GM21360 (cell line): Measurements from ENCODE around the gene PLA2G2A.
"Not testable (repeated sequence)": the region's sequence is repeated elsewhere in the genome, so short reads cannot be mapped to it uniquely, and the experiment has no call there.

ENCODE experiments used
- ATAC-seq: cut with Tn5 transposase; IDR thresholded peaks from one replicate; pipeline ENCODE4 v1.9.1; 2021; ENCODE audit warnings: mild to moderate bottlenecking, moderate library complexity; ENCODE audit not compliant: unreplicated experiment

The PLA2G2A gene

DNA sequence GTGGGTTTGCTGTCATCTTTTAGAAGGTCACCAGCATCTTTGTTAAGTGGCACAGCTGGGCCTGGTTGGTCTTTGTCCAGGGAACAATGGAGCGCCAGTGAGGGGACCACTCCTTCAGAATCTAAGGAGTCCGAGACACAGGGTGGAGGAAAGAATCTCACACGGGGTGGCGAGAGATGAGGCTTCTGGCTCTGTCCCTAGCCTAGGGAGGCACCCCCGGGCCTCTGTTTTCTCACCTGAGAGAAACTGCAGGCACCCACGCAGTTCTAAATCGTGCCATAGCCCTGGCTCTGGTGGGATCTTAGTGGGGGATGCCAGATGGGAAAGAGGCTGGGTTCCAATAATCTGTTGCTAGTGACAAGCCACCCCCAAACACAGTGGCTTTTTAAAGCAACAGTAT is 45.1 kb downstream of the PLA2G2A start:
- no peak for ATAC-seq

- ATAC-seq: no peak
Observed at GRCh38 chr1:19932866-19933265, 46.6 kb downstream of the PLA2G2A start.

- ATAC-seq: not testable (repeated sequence)
Observed at GRCh38 chr1:19927130-19927421, 52.3 kb downstream of the PLA2G2A start.

DNA sequence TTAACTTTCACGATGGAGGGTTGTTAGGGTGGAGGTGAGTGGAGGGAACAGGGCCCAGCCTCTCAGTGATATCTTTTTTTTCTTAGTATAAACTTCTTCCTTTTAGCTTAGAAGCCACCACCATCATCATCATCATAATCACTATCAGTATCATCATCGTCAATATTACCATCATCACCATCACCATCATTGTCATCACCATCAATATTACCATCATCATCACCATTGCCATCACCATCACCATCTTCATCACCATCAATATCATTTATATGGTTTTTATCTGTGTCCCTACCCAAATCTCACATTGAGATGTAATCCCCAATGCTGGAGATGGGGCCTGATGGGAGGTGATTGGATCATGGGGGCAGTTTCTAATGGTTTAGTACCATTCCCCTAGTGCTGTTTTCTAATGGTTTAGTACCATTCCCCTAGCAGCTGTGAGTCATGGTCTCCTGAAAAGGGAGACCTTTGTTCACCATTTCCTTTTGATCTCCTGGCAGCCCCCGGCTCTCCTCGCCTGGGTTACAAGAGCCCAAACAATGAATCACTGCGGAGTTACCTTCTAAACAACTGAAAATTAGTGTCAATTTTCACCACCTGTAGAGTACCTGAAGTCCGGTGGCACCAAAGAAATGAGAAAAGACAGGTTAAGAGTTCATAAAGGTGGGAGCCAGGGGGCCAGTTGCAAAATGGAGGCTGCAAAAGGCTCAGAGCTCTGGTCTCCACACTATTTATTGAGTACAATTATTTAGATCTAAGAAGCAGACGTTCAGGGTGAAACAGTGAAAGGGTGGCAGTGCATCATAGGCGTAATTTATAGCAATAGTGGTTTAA is 52.9 kb downstream of the PLA2G2A start:
- ATAC-seq: no peak
